ENCODE data around the gene DNAJC5. TPM values are rescaled to one million over a fixed set of nuclear protein-coding genes. Genes with fewer than 3 reads are reported as not detected.
A peak's percentile ranks its signal among the peaks of the same experiment; 100 is the strongest.

DNAJC5 gene
- total and polyA plus RNA-seq, 9 of the 15 experiments (the other 6 are each of a cell fraction or from before 2014, with no cell fraction given): 0.95 to 42.8 (median 23.4) TPM

- TF ChIP-seq THRA (IDR thresholded peaks at IDR 0.05): no peak
- TF ChIP-seq HLTF (IDR thresholded peaks at IDR 0.05): peak; percentile 15; the same call in 1 of the 2 replicates
- TF ChIP-seq ZNF24 (IDR thresholded peaks at IDR 0.05): 0 out of 2 replicates have a peak, but pooled peaks have one; percentile 22
- TF ChIP-seq MITF (IDR thresholded peaks at IDR 0.05): 0 out of 2 replicates have a peak, but pooled peaks have one; percentile 26
- peak; percentile 78 for TF ChIP-seq KHSRP (IDR thresholded peaks at IDR 0.05)
- TF ChIP-seq ZNF592 (IDR thresholded peaks at IDR 0.05): peak; percentile 66
- TF ChIP-seq MLLT1 (IDR thresholded peaks at IDR 0.05): peak in 1 of 2 experiments; percentile 68; a peak in 1 of 4 replicates
- peak; percentile 84; the same call in 1 of the 2 replicates for TF ChIP-seq ATF7 (IDR thresholded peaks at IDR 0.05)
These were observed 86.1 kb downstream of the DNAJC5 start, which contains the start of gene PRPF6 (continued) for GRCh38 chr20:63980806-63981728.
